ENCODE data around the gene RICTOR. TPM values are rescaled to one million over a fixed set of nuclear protein-coding genes. Genes with fewer than 3 reads are reported as not detected.
A peak's percentile ranks its signal among the peaks of the same experiment; 100 is the strongest.
"Not testable (repeated sequence)": the region's sequence is repeated elsewhere in the genome, so short reads cannot be mapped to it uniquely, and the experiment has no call there.

The RICTOR gene
- total RNA-seq, 1 donor from 2014 or later = 41.3 TPM

DNA sequence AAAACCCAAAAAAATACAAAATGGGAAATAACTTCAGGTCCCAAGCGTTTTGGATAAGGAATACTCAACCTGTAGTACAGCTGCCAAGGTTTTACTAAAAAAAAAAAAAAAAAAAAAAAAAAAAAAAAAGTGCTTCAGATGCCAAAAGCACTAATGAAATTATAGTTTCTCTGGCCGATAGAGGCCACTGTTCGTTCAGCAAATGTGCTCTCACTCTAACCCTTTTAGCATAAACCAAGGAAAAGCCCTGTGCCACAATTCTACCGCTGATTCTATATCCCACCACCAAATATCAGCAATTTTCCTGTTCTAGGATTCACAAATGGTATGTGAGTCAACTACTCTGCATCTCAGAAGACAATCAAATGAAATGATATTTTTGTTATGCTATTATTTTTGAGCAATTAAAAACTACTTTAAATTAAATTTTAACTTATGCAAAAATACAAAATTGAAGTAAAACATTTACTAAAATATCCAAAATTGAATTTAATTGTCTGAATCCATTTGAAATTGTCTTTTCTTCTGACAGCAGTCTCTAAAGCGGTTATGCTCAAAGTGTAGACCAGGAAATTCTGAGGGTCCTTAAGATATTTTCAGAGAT, 79.8 kb downstream of the RICTOR start:
- no peak overlapping the region for H3K4me2 ChIP-seq
- peaks cover 13% of the 10 kb centered on the region for H3K9me3 Mint-ChIP-seq
- H3K9me3 ChIP-seq (ENCODE audit: low read depth) = no peaks in the 10 kb centered on the region
- no peaks in the 10 kb centered on the region for H4K20me1 ChIP-seq (ENCODE audit: low read depth)
- no peak overlapping the region for H3K27ac ChIP-seq
- no peaks in the 10 kb centered on the region for H3K27me3 ChIP-seq
- H3K79me2 ChIP-seq (ENCODE audit: low read depth) = no peaks in the 10 kb centered on the region
- peaks cover 8% of the 10 kb centered on the region for H3K36me3 ChIP-seq
- H3F3A ChIP-seq (ENCODE audit: low read depth) = peaks cover 10% of the 10 kb centered on the region
- H3K27me3 Mint-ChIP-seq (ENCODE audit: insufficient read depth, low read depth) = no peaks in the 10 kb centered on the region
- H3K4me3 ChIP-seq = no peak overlapping the region
- H2AFZ ChIP-seq (replicated peaks) = no peak overlapping the region
- no peak overlapping the region for H3K9ac ChIP-seq
- TF ChIP-seq, protein P1, sequence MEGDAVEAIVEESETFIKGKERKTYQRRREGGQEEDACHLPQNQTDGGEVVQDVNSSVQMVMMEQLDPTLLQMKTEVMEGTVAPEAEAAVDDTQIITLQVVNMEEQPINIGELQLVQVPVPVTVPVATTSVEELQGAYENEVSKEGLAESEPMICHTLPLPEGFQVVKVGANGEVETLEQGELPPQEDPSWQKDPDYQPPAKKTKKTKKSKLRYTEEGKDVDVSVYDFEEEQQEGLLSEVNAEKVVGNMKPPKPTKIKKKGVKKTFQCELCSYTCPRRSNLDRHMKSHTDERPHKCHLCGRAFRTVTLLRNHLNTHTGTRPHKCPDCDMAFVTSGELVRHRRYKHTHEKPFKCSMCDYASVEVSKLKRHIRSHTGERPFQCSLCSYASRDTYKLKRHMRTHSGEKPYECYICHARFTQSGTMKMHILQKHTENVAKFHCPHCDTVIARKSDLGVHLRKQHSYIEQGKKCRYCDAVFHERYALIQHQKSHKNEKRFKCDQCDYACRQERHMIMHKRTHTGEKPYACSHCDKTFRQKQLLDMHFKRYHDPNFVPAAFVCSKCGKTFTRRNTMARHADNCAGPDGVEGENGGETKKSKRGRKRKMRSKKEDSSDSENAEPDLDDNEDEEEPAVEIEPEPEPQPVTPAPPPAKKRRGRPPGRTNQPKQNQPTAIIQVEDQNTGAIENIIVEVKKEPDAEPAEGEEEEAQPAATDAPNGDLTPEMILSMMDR (IDR thresholded peaks at IDR 0.05) = peak; percentile 52
- no peak for TF ChIP-seq EZH2phosphoT487 (IDR thresholded peaks at IDR 0.05)
- no peak overlapping the region for H3K27ac Mint-ChIP-seq
- H3K36me3 Mint-ChIP-seq = peaks cover 25% of the 10 kb centered on the region
- H3K4me3 Mint-ChIP-seq = no peak overlapping the region
- H3K4me1 Mint-ChIP-seq = no peaks in the 10 kb centered on the region
- DNase-seq (ENCODE audit: low spot score) = peak; percentile 59
- H3K4me1 ChIP-seq = peaks cover 11% of the 10 kb centered on the region

DNA sequence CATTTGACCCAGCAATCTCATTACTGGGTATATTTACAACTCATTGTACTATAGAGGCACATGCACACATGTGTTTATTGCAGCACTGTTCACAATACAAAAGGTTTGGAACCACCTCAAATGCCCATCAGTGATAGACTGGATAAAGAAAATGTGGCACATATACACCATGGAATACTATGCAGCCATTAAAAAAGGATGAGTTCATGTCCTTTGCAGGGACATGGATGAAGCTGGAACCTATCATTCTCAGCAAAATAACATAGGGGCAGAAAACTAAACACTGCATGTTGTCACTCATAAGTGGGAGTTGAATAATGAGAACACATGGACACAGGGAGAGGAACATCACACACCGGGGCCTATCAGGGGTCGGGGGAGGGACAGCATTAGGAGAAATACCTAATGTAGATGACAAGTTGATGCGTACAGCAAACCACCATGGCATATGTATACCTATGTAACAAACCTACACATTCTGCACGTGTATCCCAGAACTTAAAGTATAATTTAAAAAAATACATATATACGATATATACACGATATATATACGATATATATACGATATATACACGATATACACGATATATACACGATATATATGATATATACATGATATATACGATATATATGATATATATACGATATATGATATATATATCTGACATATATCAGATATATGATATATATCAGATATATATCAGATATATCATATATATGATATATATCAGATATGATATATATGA, 84.1 kb downstream of the RICTOR start:
- H3K4me1 ChIP-seq; H3K4me3 ChIP-seq; H2AFZ ChIP-seq (replicated peaks); H3K27ac Mint-ChIP-seq; H3K36me3 ChIP-seq; H3K4me2 ChIP-seq; H3K27me3 Mint-ChIP-seq (ENCODE audit: insufficient read depth, low read depth); H3K4me3 Mint-ChIP-seq; H4K20me1 ChIP-seq (ENCODE audit: low read depth); H3K4me1 Mint-ChIP-seq; H3K9me3 ChIP-seq (ENCODE audit: low read depth); H3K27me3 ChIP-seq; H3K27ac ChIP-seq; H3K79me2 ChIP-seq (ENCODE audit: low read depth); DNase-seq (ENCODE audit: low spot score); H3F3A ChIP-seq (ENCODE audit: low read depth); H3K9ac ChIP-seq: not testable (repeated sequence)
- Mint-ChIP-seq H3K9me3 (peaks cover 35% of the 10 kb centered on the region), H3K36me3 (peaks cover 46% of the 10 kb centered on the region)

DNA sequence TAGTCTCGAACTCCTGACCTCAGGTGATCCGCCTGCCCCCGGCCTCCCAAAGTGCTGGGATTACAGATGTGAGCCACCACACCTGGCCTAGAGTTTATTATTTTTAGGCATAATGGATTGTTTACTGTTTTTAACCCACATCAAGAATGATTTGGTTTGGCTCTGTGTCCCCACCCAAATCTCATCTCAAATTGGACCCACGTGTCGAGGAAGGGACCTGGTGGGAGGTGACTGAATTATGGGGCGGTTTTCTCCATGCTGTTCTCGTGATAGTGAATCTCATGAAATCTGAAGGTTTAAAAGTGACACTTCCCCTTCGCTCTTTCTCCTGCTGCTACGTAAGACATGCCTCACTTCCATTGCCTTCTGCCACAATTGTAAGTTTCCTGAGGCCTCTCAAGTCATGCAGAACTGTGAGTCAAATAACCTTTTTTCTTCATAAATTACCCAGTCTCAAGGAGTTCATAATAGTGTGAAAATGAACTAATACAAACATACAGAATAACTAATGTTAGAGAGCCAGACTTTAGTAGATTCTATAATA, 88.2 kb downstream of the RICTOR start:
- Mint-ChIP-seq H3K27me3 (ENCODE audit: insufficient read depth, low read depth) (peaks cover 2% of the 10 kb centered on the region), H3K27ac (no peak overlapping the region), H3K4me3 (no peak overlapping the region), H3K36me3 (peaks cover 43% of the 10 kb centered on the region), H3K4me1 (no peaks in the 10 kb centered on the region), H3K9me3 (peaks cover 35% of the 10 kb centered on the region)
- Histone ChIP-seq H3K4me2 (no peak overlapping the region), H3K9ac (no peak overlapping the region), H2AFZ (replicated peaks) (no peak overlapping the region), H3K79me2 (ENCODE audit: low read depth) (no peaks in the 10 kb centered on the region), H3K27ac (no peak overlapping the region), H3K9me3 (ENCODE audit: low read depth) (no peaks in the 10 kb centered on the region), H4K20me1 (ENCODE audit: low read depth) (no peaks in the 10 kb centered on the region), H3K4me3 (no peak overlapping the region), H3K27me3 (no peaks in the 10 kb centered on the region), H3K36me3 (peaks cover 2% of the 10 kb centered on the region), H3K4me1 (no peaks in the 10 kb centered on the region), H3F3A (ENCODE audit: low read depth) (peaks cover 3% of the 10 kb centered on the region)
- DNase-seq (ENCODE audit: low spot score) = no peak
- TF ChIP-seq EZH2phosphoT487 (IDR thresholded peaks at IDR 0.05) = no peak
- no peak for TF ChIP-seq EZH2 (IDR thresholded peaks at IDR 0.05)
- TF ChIP-seq, protein P1 (IDR thresholded peaks at IDR 0.05) = no peak

DNA sequence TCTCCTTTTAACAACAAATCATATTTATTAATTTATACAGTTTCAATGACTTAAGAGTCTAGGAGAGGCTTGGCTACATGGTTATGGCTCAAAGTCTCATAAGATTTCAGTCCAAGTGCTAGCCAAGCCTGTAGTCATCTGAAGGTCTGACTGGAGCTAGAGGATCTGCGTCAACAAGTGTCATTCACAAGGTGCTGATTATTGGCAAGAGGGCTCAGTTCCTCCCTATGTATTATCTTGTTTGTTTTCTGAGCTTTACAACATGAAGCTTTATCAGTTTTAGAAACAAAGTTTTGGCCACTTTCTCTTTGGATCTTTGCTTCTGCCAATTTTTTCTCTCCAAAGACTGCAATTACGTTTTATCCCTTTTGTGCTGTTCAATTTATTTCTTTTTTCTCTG, 94.7 kb downstream of the RICTOR start:
- no peak for DNase-seq (ENCODE audit: low spot score)
- Mint-ChIP-seq H3K4me1 (no peaks in the 10 kb centered on the region), H3K36me3 (no peaks in the 10 kb centered on the region), H3K27ac (no peak overlapping the region), H3K4me3 (no peak overlapping the region), H3K9me3 (no peaks in the 10 kb centered on the region), H3K27me3 (ENCODE audit: insufficient read depth, low read depth) (no peaks in the 10 kb centered on the region)
- no peaks in the 10 kb centered on the region for H4K20me1 ChIP-seq (ENCODE audit: low read depth)
- H3K4me3 ChIP-seq = no peak overlapping the region
- no peaks in the 10 kb centered on the region for H3K4me1 ChIP-seq
- H2AFZ ChIP-seq (replicated peaks) = no peak overlapping the region
- no peaks in the 10 kb centered on the region for H3K36me3 ChIP-seq
- H3K4me2 ChIP-seq = no peak overlapping the region
- no peaks in the 10 kb centered on the region for H3F3A ChIP-seq (ENCODE audit: low read depth)
- no peaks in the 10 kb centered on the region for H3K79me2 ChIP-seq (ENCODE audit: low read depth)
- TF ChIP-seq EZH2 (IDR thresholded peaks at IDR 0.05) (no peak), EZH2phosphoT487 (IDR thresholded peaks at IDR 0.05) (no peak)
- TF ChIP-seq, protein P1 (IDR thresholded peaks at IDR 0.05) = no peak
- H3K27ac ChIP-seq = no peak overlapping the region
- no peaks in the 10 kb centered on the region for H3K27me3 ChIP-seq
- H3K9ac ChIP-seq = no peak overlapping the region
- H3K9me3 ChIP-seq (ENCODE audit: low read depth) = no peaks in the 10 kb centered on the region

All from neural progenitor cell (in vitro differentiated cells).